Activated CD8-positive, alpha-beta memory T cell treated with anti-CD3 and anti-CD28 coated beads for 4 hours (primary cell): ENCODE measurements around the gene RNPS1.
"Not testable (repeated sequence)": the region's sequence is repeated elsewhere in the genome, so short reads cannot be mapped to it uniquely, and the experiment has no call there.

Source experiments
- DNase-seq, 2 donors: peaks; one replicate each; pipeline ENCODE4 v3.0.0-alpha.2; 2020; ENCODE audit warnings: low read depth in 2 of 2

RNPS1 gene

GRCh38 chr16:2282866-2283555 is 15.1 kb upstream of the RNPS1 start:
- no peak for DNase-seq

GRCh38 chr16:2282262-2282661 is 14.3 kb upstream of the RNPS1 start:
- DNase-seq, result no peak

- DNase-seq, result no peak
These were observed 13.1 kb upstream of the RNPS1 start for GRCh38 chr16:2280981-2281542.

GRCh38 chr16:2280461-2280860 is 12.5 kb upstream of the RNPS1 start:
- no peak for DNase-seq

GRCh38 chr16:2278956-2279800 is 11.3 kb upstream of the RNPS1 start:
- DNase-seq, result no peak

- DNase-seq, result no peak
These were observed 10.3 kb upstream of the RNPS1 start for GRCh38 chr16:2278272-2278608.

- DNase-seq, result no peak
These were observed 9.7 kb upstream of the RNPS1 start for GRCh38 chr16:2277466-2278271.

- DNase-seq, result no peak
These were observed 8.7 kb upstream of the RNPS1 start for GRCh38 chr16:2276368-2277195.

- no peak for DNase-seq
These were observed 7.8 kb upstream of the RNPS1 start for GRCh38 chr16:2275476-2276367.

GRCh38 chr16:2273931-2274330 is 6.0 kb upstream of the RNPS1 start:
- DNase-seq, result no peak

- DNase-seq, result no peak
These were observed 5.6 kb upstream of the RNPS1 start for GRCh38 chr16:2273484-2273883.

- DNase-seq, result no peak
These were observed 4.0 kb upstream of the RNPS1 start for GRCh38 chr16:2271848-2272461.

- DNase-seq, result no peak
These were observed 2.9 kb upstream of the RNPS1 start for GRCh38 chr16:2270588-2271470.

- DNase-seq, result no peak
These were observed 2.1 kb upstream of the RNPS1 start for GRCh38 chr16:2270070-2270462.

GRCh38 chr16:2267505-2267912 is 417 bp downstream of the RNPS1 start:
- not testable (repeated sequence) for DNase-seq

- not testable (repeated sequence) for DNase-seq
These were observed 1.0 kb downstream of the RNPS1 start for GRCh38 chr16:2266887-2267286.

GRCh38 chr16:2263026-2263425 is 4.9 kb downstream of the RNPS1 start:
- not testable (repeated sequence) for DNase-seq

- DNase-seq, result no peak
These were observed 7.7 kb downstream of the RNPS1 start for GRCh38 chr16:2260250-2260649.

GRCh38 chr16:2258530-2258929 is 9.4 kb downstream of the RNPS1 start:
- DNase-seq, result not testable (repeated sequence)
